ENCODE data around the gene NEDD8.

DNA sequence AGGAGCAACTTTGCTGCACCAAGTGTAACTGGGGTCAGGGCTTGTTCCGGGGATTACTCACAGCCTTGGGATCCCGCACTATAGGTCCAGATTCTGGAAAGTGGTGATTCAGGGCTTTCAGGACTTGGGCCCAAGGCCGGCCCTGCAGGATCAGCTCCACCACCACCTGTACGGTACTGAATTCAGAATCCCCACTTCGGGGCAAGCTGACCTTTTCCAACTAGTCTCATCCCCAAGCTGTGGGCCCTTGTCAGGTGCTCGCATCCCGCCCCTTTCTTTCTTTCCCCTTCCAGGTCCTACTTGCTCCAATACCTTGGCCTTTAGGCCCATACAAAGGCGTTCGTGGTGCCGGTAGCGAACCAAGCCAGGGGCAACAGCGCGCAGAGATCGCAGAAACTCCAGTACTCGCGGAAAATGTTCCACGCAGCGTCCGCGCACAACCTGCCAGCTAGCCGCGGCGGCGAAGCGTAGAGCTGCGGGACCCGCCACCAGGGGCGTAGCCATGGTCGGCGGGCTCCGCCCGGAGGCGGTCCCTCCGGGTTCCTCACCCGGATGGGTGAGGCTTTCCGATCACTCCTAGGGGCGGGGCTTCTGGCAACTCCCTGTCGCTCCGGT, 9.8 kb upstream of the NEDD8 start:
- TF ChIP-seq POLR2AphosphoS5 (IDR thresholded peaks at IDR 0.05; ENCODE audit: low read depth, low read length): no peak
- TF ChIP-seq, protein P1, sequence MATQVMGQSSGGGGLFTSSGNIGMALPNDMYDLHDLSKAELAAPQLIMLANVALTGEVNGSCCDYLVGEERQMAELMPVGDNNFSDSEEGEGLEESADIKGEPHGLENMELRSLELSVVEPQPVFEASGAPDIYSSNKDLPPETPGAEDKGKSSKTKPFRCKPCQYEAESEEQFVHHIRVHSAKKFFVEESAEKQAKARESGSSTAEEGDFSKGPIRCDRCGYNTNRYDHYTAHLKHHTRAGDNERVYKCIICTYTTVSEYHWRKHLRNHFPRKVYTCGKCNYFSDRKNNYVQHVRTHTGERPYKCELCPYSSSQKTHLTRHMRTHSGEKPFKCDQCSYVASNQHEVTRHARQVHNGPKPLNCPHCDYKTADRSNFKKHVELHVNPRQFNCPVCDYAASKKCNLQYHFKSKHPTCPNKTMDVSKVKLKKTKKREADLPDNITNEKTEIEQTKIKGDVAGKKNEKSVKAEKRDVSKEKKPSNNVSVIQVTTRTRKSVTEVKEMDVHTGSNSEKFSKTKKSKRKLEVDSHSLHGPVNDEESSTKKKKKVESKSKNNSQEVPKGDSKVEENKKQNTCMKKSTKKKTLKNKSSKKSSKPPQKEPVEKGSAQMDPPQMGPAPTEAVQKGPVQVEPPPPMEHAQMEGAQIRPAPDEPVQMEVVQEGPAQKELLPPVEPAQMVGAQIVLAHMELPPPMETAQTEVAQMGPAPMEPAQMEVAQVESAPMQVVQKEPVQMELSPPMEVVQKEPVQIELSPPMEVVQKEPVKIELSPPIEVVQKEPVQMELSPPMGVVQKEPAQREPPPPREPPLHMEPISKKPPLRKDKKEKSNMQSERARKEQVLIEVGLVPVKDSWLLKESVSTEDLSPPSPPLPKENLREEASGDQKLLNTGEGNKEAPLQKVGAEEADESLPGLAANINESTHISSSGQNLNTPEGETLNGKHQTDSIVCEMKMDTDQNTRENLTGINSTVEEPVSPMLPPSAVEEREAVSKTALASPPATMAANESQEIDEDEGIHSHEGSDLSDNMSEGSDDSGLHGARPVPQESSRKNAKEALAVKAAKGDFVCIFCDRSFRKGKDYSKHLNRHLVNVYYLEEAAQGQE (IDR thresholded peaks at IDR 0.05; ENCODE audit: insufficient read depth in 1 of 2, low read depth in 2 of 2, low read length in 2 of 2): no peak
- TF ChIP-seq TAF1 (IDR thresholded peaks at IDR 0.05; ENCODE audit: borderline replicate concordance, insufficient read depth, low read length): no peak
- TF ChIP-seq SIN3A (IDR thresholded peaks at IDR 0.05; ENCODE audit: borderline replicate concordance, insufficient read depth, low read length): no peak

All from PFSK-1 (cell line).